ENCODE results near the gene LARP1. TPM values are rescaled to one million over a fixed set of nuclear protein-coding genes. Genes with fewer than 3 reads are reported as not detected.
A peak's percentile ranks its signal among the peaks of the same experiment; 100 is the strongest.

The LARP1 gene
- total and polyA plus RNA-seq, 2 donors (not counting 1 experiment from before 2014, with no cell fraction given): 59.6 to 150 TPM

DNA sequence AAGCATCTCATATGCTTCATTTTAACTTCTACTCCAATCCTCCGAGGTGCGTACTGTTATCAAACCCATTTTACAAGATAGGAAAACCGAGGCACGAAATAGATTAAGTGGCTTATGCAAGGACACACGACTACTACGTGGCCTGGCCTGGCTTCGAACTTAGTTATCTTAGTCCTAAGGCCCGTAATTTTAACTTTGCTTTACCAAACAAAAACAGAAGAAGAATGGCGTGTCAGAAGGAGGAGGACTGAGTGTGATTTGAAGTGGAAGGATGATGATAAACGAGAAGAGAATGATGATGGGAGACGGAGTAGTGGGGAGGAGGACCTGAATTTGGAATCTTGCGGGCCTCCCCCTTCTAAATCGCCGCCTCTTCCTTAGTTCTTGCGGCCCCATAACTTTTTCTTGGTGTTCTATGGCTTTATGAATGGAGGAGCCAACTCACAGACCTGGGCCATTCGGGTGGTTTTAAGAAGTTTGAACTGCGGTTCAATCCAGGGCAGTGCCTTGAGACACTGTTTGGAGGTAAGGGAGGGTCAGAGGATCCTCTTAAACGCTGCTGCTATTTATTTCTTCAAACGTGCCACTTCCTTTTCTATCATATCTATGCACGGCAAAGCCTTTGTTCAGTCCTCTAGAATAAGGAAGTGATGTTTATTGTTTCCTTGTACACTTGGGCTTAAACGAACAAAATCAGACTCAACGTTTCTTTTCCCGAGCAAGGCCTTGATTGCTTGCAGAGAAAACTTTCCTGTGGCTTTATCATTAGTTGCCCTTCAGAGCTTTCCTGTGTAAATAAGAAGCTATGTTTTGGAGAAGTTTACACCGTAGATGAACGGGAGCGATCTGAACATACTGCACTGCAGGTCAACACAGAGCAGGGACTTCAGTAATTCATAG lies 104.0 kb downstream of the LARP1 start:
- ATAC-seq (ENCODE audit: low read depth) (peak; percentile 8), DNase-seq (peak; percentile 73)
- Mint-ChIP-seq H3K9me3 (ENCODE audit: insufficient read depth) (no peaks in the 10 kb centered on the region), H3K27me3 (no peaks in the 10 kb centered on the region), H3K4me3 (peak overlapping the region; percentile 95), H3K27ac (peak overlapping the region; percentile 98), H3K4me1 (peaks cover 49% of the 10 kb centered on the region)
- 0% methylated on average over 14 of the region's 26 CpGs for WGBS (ENCODE audit: insufficient coverage)
- peak overlapping the region; percentile 93 for H3K9ac ChIP-seq (ENCODE audit: low read length)
- CTCF ChIA-PET: no interaction called here
- peaks cover 43 to 52% of the 10 kb centered on the region in 2 donors for H3K4me1 ChIP-seq (ENCODE audit: control insufficient read depth in 2 of 2, insufficient read depth in 2 of 2, low read length in 2 of 2)
- peak overlapping the region; percentile 98 to 99 for H3K27ac ChIP-seq (ENCODE audit: low read length in 2 of 2)
- H3K79me2 ChIP-seq (ENCODE audit: control insufficient read depth, insufficient read depth, low read length): peaks cover 61% of the 10 kb centered on the region
- no peak for TF ChIP-seq CTCF (IDR thresholded peaks at IDR 0.05)
- no peak for TF ChIP-seq EZH2 (IDR thresholded peaks at IDR 0.05; ENCODE audit: borderline replicate concordance, insufficient read depth, low read depth, low read length, poor library complexity, severe bottlenecking)
- peak overlapping the region; percentile 79 to 100 (median 85) for H3K4me3 ChIP-seq (ENCODE audit: control extremely low read depth in 1 of 5, extremely low read depth in 1 of 5, insufficient read depth in 1 of 5, low read depth in 2 of 5, low read length in 4 of 5)
- H3K27me3 ChIP-seq (replicated peaks in 1 of 4; ENCODE audit: control extremely low read depth in 1 of 4, control insufficient read depth in 3 of 4, insufficient read depth in 4 of 4, low read length in 3 of 4): no peaks in the 10 kb centered on the region
- H3K4me2 ChIP-seq (replicated peaks; ENCODE audit: low read depth, low read length, poor library complexity, severe bottlenecking): peak overlapping the region; percentile 85
- H4K20me1 ChIP-seq (ENCODE audit: control insufficient read depth, insufficient read depth, low read length, poor library complexity, severe bottlenecking): peaks cover 30% of the 10 kb centered on the region
- H2AFZ ChIP-seq (ENCODE audit: insufficient read depth, low read depth, low read length, poor library complexity, severe bottlenecking): peak overlapping the region; percentile 89
- intact Hi-C loops (cut with micrococcal nuclease): loop anchor here (1.0 to 2.0 kb wide), 4 partner anchors 79 to 414 kb away; partner anchors contain the start of genes GEMIN5 and SAP30L
- H3K36me3 ChIP-seq (replicated peaks in 1 of 2; ENCODE audit: control extremely low read depth in 1 of 2, control insufficient read depth in 1 of 2, extremely low read depth in 1 of 2, insufficient read depth in 2 of 2, low read length in 1 of 2): peaks cover 0 to 10% of the 10 kb centered on the region in 2 experiments
- H3K9me3 ChIP-seq (ENCODE audit: control extremely low read depth in 1 of 3, control insufficient read depth in 2 of 3, insufficient read depth in 1 of 3, low read length in 2 of 3): no peaks in the 10 kb centered on the region
- POLR2A ChIA-PET: interaction anchor here (0.7 to 1.0 kb wide), 3 partner anchors 79 to 820 kb away, joined by 3 read pairs; partner anchors contain the start of genes FAM114A2, GEMIN5 and MFAP3

DNA sequence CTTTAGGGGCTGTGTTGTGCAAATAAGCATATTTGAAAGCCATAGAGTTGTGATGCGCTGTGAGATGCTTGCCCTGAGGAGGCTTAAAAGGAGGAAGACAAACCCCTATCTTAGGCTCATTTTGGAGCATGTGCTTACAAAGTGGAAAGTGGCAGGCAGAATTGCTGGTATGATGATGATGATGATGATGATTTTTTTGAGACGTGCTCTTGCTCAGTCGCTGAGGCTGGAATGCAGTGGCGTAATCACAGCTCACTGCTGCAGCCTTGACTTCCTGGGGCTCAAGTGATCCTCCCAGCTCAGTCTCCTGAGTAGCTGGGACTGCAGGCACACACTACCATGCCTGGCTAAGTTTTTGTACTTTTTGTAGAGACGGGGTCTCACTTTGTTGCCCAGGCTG lies 104.9 kb downstream of the LARP1 start:
- Mint-ChIP-seq H3K27ac (peak overlapping the region; percentile 98), H3K4me3 (peak overlapping the region; percentile 95), H3K9me3 (ENCODE audit: insufficient read depth) (no peaks in the 10 kb centered on the region), H3K4me1 (peaks cover 54% of the 10 kb centered on the region), H3K27me3 (no peaks in the 10 kb centered on the region)
- H3K4me2 ChIP-seq (replicated peaks; ENCODE audit: low read depth, low read length, poor library complexity, severe bottlenecking): peak overlapping the region; percentile 85
- peak; percentile 21 for DNase-seq
- intact Hi-C loops (cut with micrococcal nuclease): no loop called here
- peaks cover 70% of the 10 kb centered on the region for H3K79me2 ChIP-seq (ENCODE audit: control insufficient read depth, insufficient read depth, low read length)
- H3K9ac ChIP-seq (ENCODE audit: low read length): peak overlapping the region; percentile 93
- no peak overlapping the region for H2AFZ ChIP-seq (ENCODE audit: insufficient read depth, low read depth, low read length, poor library complexity, severe bottlenecking)
- peak overlapping the region; percentile 98 to 99 for H3K27ac ChIP-seq (ENCODE audit: low read length in 2 of 2)
- peaks cover 37% of the 10 kb centered on the region for H4K20me1 ChIP-seq (ENCODE audit: control insufficient read depth, insufficient read depth, low read length, poor library complexity, severe bottlenecking)
- H3K9me3 ChIP-seq (ENCODE audit: control extremely low read depth in 1 of 3, control insufficient read depth in 2 of 3, insufficient read depth in 1 of 3, low read length in 2 of 3): no peaks in the 10 kb centered on the region
- H3K36me3 ChIP-seq (replicated peaks in 1 of 2; ENCODE audit: control extremely low read depth in 1 of 2, control insufficient read depth in 1 of 2, extremely low read depth in 1 of 2, insufficient read depth in 2 of 2, low read length in 1 of 2): peaks cover 0 to 18% of the 10 kb centered on the region in 2 experiments
- 62% methylated on average over 5 of the region's 5 CpGs for WGBS (ENCODE audit: insufficient coverage)
- no peak for ATAC-seq (ENCODE audit: low read depth)
- POLR2A ChIA-PET: no interaction called here
- H3K27me3 ChIP-seq (replicated peaks in 1 of 4; ENCODE audit: control extremely low read depth in 1 of 4, control insufficient read depth in 3 of 4, insufficient read depth in 4 of 4, low read length in 3 of 4): no peaks in the 10 kb centered on the region
- CTCF ChIA-PET: no interaction called here
- TF ChIP-seq CTCF (IDR thresholded peaks at IDR 0.05) (no peak), EZH2 (IDR thresholded peaks at IDR 0.05; ENCODE audit: borderline replicate concordance, insufficient read depth, low read depth, low read length, poor library complexity, severe bottlenecking) (no peak)
- H3K4me1 ChIP-seq (ENCODE audit: control insufficient read depth in 2 of 2, insufficient read depth in 2 of 2, low read length in 2 of 2): peaks cover 46 to 54% of the 10 kb centered on the region in 2 donors
- H3K4me3 ChIP-seq (ENCODE audit: control extremely low read depth in 1 of 5, extremely low read depth in 1 of 5, insufficient read depth in 1 of 5, low read depth in 2 of 5, low read length in 4 of 5): peak overlapping the region; percentile 79 to 100 (median 85)
